HepG2 (cell line): Measurements from ENCODE around the gene SPACDR. TPM values are rescaled to one million over a fixed set of nuclear protein-coding genes. Genes with fewer than 3 reads are reported as not detected.

Experiments used
- CHCHD3 ChIP-seq: sonication (generic); formaldehyde crosslinking; IDR thresholded peaks from 2 replicates; pipeline ENCODE4 v1.8.0; 2022; ENCODE audit warnings: mild to moderate bottlenecking, missing genetic modification reagents, moderate library complexity
- MAZ ChIP-seq, 2 experiments: sonication (generic) in 1 of 2; formaldehyde crosslinking in 1 of 2; IDR thresholded peaks; 2 replicates each; pipeline versions ENCODE4 v1.5.0 to v1.6.1; 2012 to 2020; ENCODE audit warnings: low read depth in 2 of 2, mild to moderate bottlenecking in 2 of 2, borderline replicate concordance in 1 of 2, improper control_type of control experiment in 1 of 2, low read length in 1 of 2, missing genetic modification reagents in 1 of 2, moderate library complexity in 1 of 2
- SNAPC4 ChIP-seq: sonication (generic); formaldehyde crosslinking; IDR thresholded peaks from 2 replicates; pipeline ENCODE4 v1.4.0; 2020; ENCODE audit warnings: mild to moderate bottlenecking, missing genetic modification reagents
- SP1 ChIP-seq, 2 experiments: fragments of 450-650 bp in 1 of 2; sonication (generic) in 1 of 2; formaldehyde crosslinking in 1 of 2; IDR thresholded peaks; 2 replicates each; pipeline versions ENCODE4 v1.4.0 to v1.6.1; 2016 to 2020; ENCODE audit warnings: missing genetic modification reagents in 1 of 2
- ZC3H13 ChIP-seq: sonication (generic); formaldehyde crosslinking; IDR thresholded peaks from 2 replicates; pipeline ENCODE4 v1.8.1; 2023; ENCODE audit warnings: mild to moderate bottlenecking, missing genetic modification reagents, moderate library complexity
- ZNF101 ChIP-seq: sonication (generic); formaldehyde crosslinking; IDR thresholded peaks from 2 replicates; pipeline ENCODE4 v1.4.0; 2020; ENCODE audit warnings: mild to moderate bottlenecking, low read depth, missing genetic modification reagents, borderline replicate concordance
- ZNF281 ChIP-seq: sonication (generic); formaldehyde crosslinking; IDR thresholded peaks from 2 replicates; pipeline ENCODE4 v1.4.0; 2020; ENCODE audit warnings: missing genetic modification reagents, borderline replicate concordance
- ZNF574 ChIP-seq: sonication (generic); formaldehyde crosslinking; IDR thresholded peaks from 2 replicates; pipeline ENCODE4 v1.4.0; 2020; ENCODE audit warnings: missing genetic modification reagents
- ZNF883 ChIP-seq: sonication (generic); formaldehyde crosslinking; IDR thresholded peaks from 2 replicates; pipeline ENCODE4 v1.5.1; 2020; ENCODE audit warnings: mild to moderate bottlenecking, missing genetic modification reagents; ENCODE audit errors: not compliant biosample characterization
- polyA plus RNA-seq, 8 experiments: library from polyadenylated mRNA; depleted of rRNA in 3 of 8; stranded (reverse) in 7 of 8; unstranded in 1 of 8; fragments of >200 nt; fragmentation: Illumina TruSeq in 4 of 8; extraction: Trizol in 4 of 8; gene quantifications; 2 replicates each; pipeline versions ENCODE4 v1.2.1 to v1.2.3, GENCODE V29; 2011 to 2016; ENCODE audit warnings: low read depth in 4 of 8, missing spikeins in 1 of 8, mixed read lengths in 1 of 8; ENCODE audit not compliant: insufficient read depth in 1 of 8
- total RNA-seq, 5 experiments: library from RNA; depleted of rRNA; stranded (reverse); fragments of >200 nt; fragmentation: Illumina TruSeq; extraction: Trizol; gene quantifications; 2 replicates each; pipeline ENCODE4 v1.2.3, GENCODE V29; 2016; ENCODE audit warnings: low read depth in 1 of 5
- TF ChIP-seq, protein P1 (sequence below): sonication (generic); formaldehyde crosslinking; IDR thresholded peaks from 2 replicates; pipeline ENCODE4 v1.4.0; 2020; ENCODE audit warnings: missing genetic modification reagents
- TF ChIP-seq, protein P2 (sequence below): IDR thresholded peaks from 2 replicates; pipeline ENCODE4 v1.6.1; 2012; ENCODE audit warnings: inconsistent platforms

SPACDR gene
- total and polyA plus RNA-seq, 2 of the 13 experiments (the other 11 are each of a cell fraction or from before 2014, with no cell fraction given): 0.41 TPM; not detected in 1

GRCh38 chr7:100493476-100494264 lies 29.6 kb upstream of the SPACDR start (continued):
- TF ChIP-seq SP1 (IDR thresholded peaks at IDR 0.05): no peak
- TF ChIP-seq SP1 (CRISPR knock-in tag; IDR thresholded peaks at IDR 0.05): 0 out of 2 replicates have a peak, but pooled peaks have one; percentile 23
- no peak for TF ChIP-seq MAZ (IDR thresholded peaks at IDR 0.05; ENCODE audit: borderline replicate concordance, low read depth, low read length)
- TF ChIP-seq MAZ (CRISPR knock-in tag; IDR thresholded peaks at IDR 0.05; ENCODE audit: low read depth): peak; percentile 37; the same call in 1 of the 2 replicates
- TF ChIP-seq SNAPC4: no peak
- TF ChIP-seq CHCHD3 (CRISPR knock-in tag): no peak
- TF ChIP-seq ZNF281 (CRISPR knock-in tag): no peak; the same call in 1 of the 2 replicates
- peak; percentile 33; the same call in 1 of the 2 replicates for TF ChIP-seq ZNF574 (CRISPR knock-in tag)
- TF ChIP-seq, protein P1, sequence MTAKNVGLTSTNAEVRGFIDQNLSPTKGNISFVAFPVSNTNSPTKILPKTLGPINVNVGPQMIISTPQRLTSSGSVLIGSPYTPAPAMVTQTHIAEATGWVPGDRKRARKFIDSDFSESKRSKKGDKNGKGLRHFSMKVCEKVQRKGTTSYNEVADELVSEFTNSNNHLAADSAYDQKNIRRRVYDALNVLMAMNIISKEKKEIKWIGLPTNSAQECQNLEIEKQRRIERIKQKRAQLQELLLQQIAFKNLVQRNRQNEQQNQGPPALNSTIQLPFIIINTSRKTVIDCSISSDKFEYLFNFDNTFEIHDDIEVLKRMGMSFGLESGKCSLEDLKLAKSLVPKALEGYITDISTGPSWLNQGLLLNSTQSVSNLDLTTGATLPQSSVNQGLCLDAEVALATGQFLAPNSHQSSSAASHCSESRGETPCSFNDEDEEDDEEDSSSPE: peak; percentile 54
- TF ChIP-seq, protein P2, sequence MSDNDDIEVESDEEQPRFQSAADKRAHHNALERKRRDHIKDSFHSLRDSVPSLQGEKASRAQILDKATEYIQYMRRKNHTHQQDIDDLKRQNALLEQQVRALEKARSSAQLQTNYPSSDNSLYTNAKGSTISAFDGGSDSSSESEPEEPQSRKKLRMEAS: peak; percentile 51
- TF ChIP-seq ZC3H13 (CRISPR knock-in tag): 0 out of 2 replicates have a peak, but pooled peaks have one; percentile 56
- no peak for TF ChIP-seq ZNF101 (CRISPR knock-in tag)
- peak; percentile 69 for TF ChIP-seq ZNF883
